ENCODE data around the gene IL17F. TPM values are rescaled to one million over a fixed set of nuclear protein-coding genes. Genes with fewer than 3 reads are reported as not detected.

IL17F gene
- total and polyA plus RNA-seq, 2 of the 8 experiments (the other 6 are each of a cell fraction or from before 2014, with no cell fraction given), result 0.08 TPM; not detected in 1

GRCh38 chr6:52244400-52244799, at the start of gene IL17F (continued):
- TF ChIP-seq SAP30 (IDR thresholded peaks at IDR 0.05; ENCODE audit: insufficient read depth, insufficient replicate concordance, low read length) (no peak), CHD1 (IDR thresholded peaks at IDR 0.05; ENCODE audit: low read depth, low read length) (no peak), USF2 (IDR thresholded peaks at IDR 0.05; ENCODE audit: low read length) (no peak), CBX8 (IDR thresholded peaks at IDR 0.05; ENCODE audit: borderline replicate concordance, low read depth, low read length) (no peak)
